IMR-90 (cell line): Measurements from ENCODE around the gene SLC23A2. TPM values are rescaled to one million over a fixed set of nuclear protein-coding genes. Genes with fewer than 3 reads are reported as not detected.

Experiments used
- ATAC-seq: fragments of 200-7000 bp; cut with Tn5 transposase; 2 replicates; pipeline ENCODE4 v1.9.1; 2020; ENCODE audit warnings: low read depth, mild to moderate bottlenecking, moderate library complexity
- BruUV-seq: library from RNA; stranded (reverse); fragments of 400-500 nt; replicated peaks from 2 replicates; lab custom pipeline; 2021; lab: Mats Ljungman, UMichigan
- CTCF ChIA-PET: fragments of 300-600 bp; formaldehyde crosslinking; extraction: SDS; loops from one replicate; lab custom pipeline; 2021; ENCODE audit warnings: antibody characterized with exemption; lab: Yijun Ruan, JAX
- POLR2A ChIA-PET: fragments of 300-600 bp; sonication (Branson Sonifier 250); formaldehyde crosslinking; loops from one replicate; lab custom pipeline; 2022; ENCODE audit warnings: antibody characterized with exemption; ENCODE audit not compliant: unreplicated experiment; lab: Charles Lee
- DNase-seq: peaks from one replicate; pipeline ENCODE4 v3.0.0; 2013
- H2AFZ ChIP-seq: replicated peaks from 2 replicates; pipeline ENCODE3; 2013; ENCODE audit warnings: low read length, mild to moderate bottlenecking; ENCODE audit not compliant: poor library complexity
- H2AK5ac ChIP-seq: 2 replicates; pipeline ENCODE4 v1.6.1; 2013; ENCODE audit warnings: low read depth, low read length, inconsistent platforms
- H2AK9ac ChIP-seq: replicated peaks from 2 replicates; pipeline ENCODE3; 2013; ENCODE audit warnings: mild to moderate bottlenecking, low read depth, low read length, moderate library complexity; ENCODE audit not compliant: poor library complexity
- H2BK120ac ChIP-seq: 2 replicates; pipeline ENCODE4 v1.6.1; 2013; ENCODE audit warnings: low read depth, low read length, inconsistent platforms
- H2BK15ac ChIP-seq: 3 replicates; pipeline ENCODE4 v1.6.1; 2013; ENCODE audit warnings: low read depth, low read length, inconsistent platforms
- H2BK20ac ChIP-seq: 2 replicates; pipeline ENCODE4 v1.6.1; 2013; ENCODE audit warnings: low read depth, mild to moderate bottlenecking, inconsistent platforms, low read length, moderate library complexity
- H2BK5ac ChIP-seq: 2 replicates; pipeline ENCODE4 v1.6.1; 2013; ENCODE audit warnings: mild to moderate bottlenecking, low read depth, low read length, inconsistent platforms; ENCODE audit not compliant: poor library complexity, severe bottlenecking
- H3K14ac ChIP-seq: replicated peaks from 2 replicates; pipeline ENCODE4 v1.6.1; 2013; ENCODE audit warnings: low read depth, low read length, inconsistent platforms
- H3K18ac ChIP-seq: 2 replicates; pipeline ENCODE4 v1.6.1; 2013; ENCODE audit warnings: low read depth, low read length, control low read depth
- H3K23ac ChIP-seq: 2 replicates; pipeline ENCODE4 v1.6.1; 2013; ENCODE audit warnings: low read depth, low read length, inconsistent platforms
- H3K27ac ChIP-seq: 2 replicates; pipeline ENCODE4 v1.5.1; 2013; ENCODE audit warnings: mild to moderate bottlenecking, control low read depth, low read length; ENCODE audit not compliant: insufficient read depth
- H3K27me3 ChIP-seq: 2 replicates; pipeline ENCODE4 v1.6.1; 2013; ENCODE audit warnings: low read length; ENCODE audit not compliant: control insufficient read depth, insufficient read depth
- H3K36me3 ChIP-seq: 2 replicates; pipeline ENCODE4 v1.6.1; 2013; ENCODE audit warnings: low read length, mixed read lengths; ENCODE audit not compliant: control insufficient read depth, insufficient read depth
- H3K4ac ChIP-seq: 2 replicates; pipeline ENCODE4 v1.6.1; 2013; ENCODE audit warnings: low read depth, low read length, inconsistent platforms
- H3K4me1 ChIP-seq: 2 replicates; pipeline ENCODE4 v1.6.1; 2013; ENCODE audit warnings: low read length, mixed read lengths; ENCODE audit not compliant: control insufficient read depth, insufficient read depth
- H3K4me2 ChIP-seq: 2 replicates; pipeline ENCODE4 v1.6.1; 2013; ENCODE audit warnings: low read depth, mild to moderate bottlenecking, control low read depth, low read length, moderate library complexity
- H3K4me3 ChIP-seq: 2 replicates; pipeline ENCODE4 v1.5.1; 2013; ENCODE audit warnings: low read depth, mild to moderate bottlenecking, control low read depth, low read length, moderate library complexity; ENCODE audit not compliant: insufficient read depth
- H3K56ac ChIP-seq: 2 replicates; pipeline ENCODE4 v1.6.1; 2013; ENCODE audit warnings: low read length, inconsistent platforms; ENCODE audit not compliant: insufficient read depth; ENCODE audit errors: extremely low read depth
- H3K79me1 ChIP-seq, 2 experiments: 2 replicates each; pipeline ENCODE4 v1.6.1; 2013; ENCODE audit warnings: low read length in 2 of 2, inconsistent platforms in 1 of 2, low read depth in 1 of 2
- H3K9ac ChIP-seq: 2 replicates; pipeline ENCODE4 v1.6.1; 2013; ENCODE audit warnings: low read depth, low read length, control low read depth
- H3K9me1 ChIP-seq: 2 replicates; pipeline ENCODE4 v1.6.1; 2013; ENCODE audit warnings: low read length, inconsistent platforms; ENCODE audit not compliant: insufficient read depth
- H3K9me3 ChIP-seq: 2 replicates; pipeline ENCODE4 v1.6.1; 2013; ENCODE audit warnings: low read length; ENCODE audit not compliant: control insufficient read depth, insufficient read depth
- H4K20me1 ChIP-seq: 2 replicates; pipeline ENCODE4 v1.6.1; 2013; ENCODE audit warnings: low read length, inconsistent platforms; ENCODE audit not compliant: insufficient read depth
- H4K5ac ChIP-seq: 2 replicates; pipeline ENCODE4 v1.6.1; 2013; ENCODE audit warnings: mild to moderate bottlenecking, low read depth, low read length, control low read depth
- H4K8ac ChIP-seq, 2 experiments: 2 replicates each; pipeline ENCODE4 v1.6.1; 2013; ENCODE audit warnings: low read depth in 2 of 2, low read length in 2 of 2, control low read depth in 1 of 2, inconsistent platforms in 1 of 2
- H4K91ac ChIP-seq: 2 replicates; pipeline ENCODE4 v1.6.1; 2013; ENCODE audit warnings: low read depth, low read length, inconsistent platforms; ENCODE audit not compliant: insufficient read depth
- BHLHE40 ChIP-seq: fragments of 150-350 bp; IDR thresholded peaks from 2 replicates; pipeline ENCODE4 v1.6.1; 2016; ENCODE audit warnings: mild to moderate bottlenecking, low read depth, low read length
- CEBPB ChIP-seq: IDR thresholded peaks from 2 replicates; pipeline ENCODE4 v1.6.1; 2012; ENCODE audit warnings: low read depth, low read length, improper control_type of control experiment
- CHD1 ChIP-seq: IDR thresholded peaks from 2 replicates; pipeline ENCODE4 v1.6.1; 2012; ENCODE audit warnings: low read depth, low read length, improper control_type of control experiment
- CTCF ChIP-seq: conservative IDR thresholded peaks from 2 replicates; pipeline ENCODE4 v1.5.1; 2012; ENCODE audit warnings: mild to moderate bottlenecking, low read depth, low read length, improper control_type of control experiment
- ELK1 ChIP-seq: fragments of 150-350 bp; IDR thresholded peaks from 2 replicates; pipeline ENCODE4 v1.6.1; 2016; ENCODE audit warnings: low read depth, mild to moderate bottlenecking, low read length, moderate library complexity, borderline replicate concordance
- FOS ChIP-seq: fragments of 150-350 bp; IDR thresholded peaks from 2 replicates; pipeline ENCODE4 v1.6.1; 2016; ENCODE audit warnings: low read depth, low read length
- MAFK ChIP-seq: IDR thresholded peaks from 2 replicates; pipeline ENCODE4 v1.6.1; 2012; ENCODE audit warnings: low read depth, low read length, improper control_type of control experiment
- MAZ ChIP-seq: IDR thresholded peaks from 2 replicates; pipeline ENCODE4 v1.6.1; 2012; ENCODE audit warnings: low read depth, mild to moderate bottlenecking, low read length, improper control_type of control experiment, moderate library complexity, borderline replicate concordance
- MXI1 ChIP-seq: IDR thresholded peaks from 2 replicates; pipeline ENCODE4 v1.6.1; 2012; ENCODE audit warnings: low read depth, mild to moderate bottlenecking, low read length, moderate library complexity, borderline replicate concordance
- NFE2L2 ChIP-seq: fragments of 150-350 bp; IDR thresholded peaks from 2 replicates; pipeline ENCODE4 v1.6.1; 2016; ENCODE audit warnings: low read depth, mild to moderate bottlenecking, low read length
- POLR2A ChIP-seq: IDR thresholded peaks from 2 replicates; pipeline ENCODE4 v1.6.1; 2012; ENCODE audit warnings: mild to moderate bottlenecking, low read depth, low read length
- RAD21 ChIP-seq: IDR thresholded peaks from 2 replicates; pipeline ENCODE4 v1.6.1; 2012; ENCODE audit warnings: low read length, improper control_type of control experiment
- RCOR1 ChIP-seq: IDR thresholded peaks from 2 replicates; pipeline ENCODE4 v1.6.1; 2012; ENCODE audit warnings: mild to moderate bottlenecking, low read length, improper control_type of control experiment; ENCODE audit not compliant: insufficient replicate concordance
- RFX5 ChIP-seq: IDR thresholded peaks from 2 replicates; pipeline ENCODE4 v1.8.0; 2012; ENCODE audit warnings: low read depth, mild to moderate bottlenecking, low read length, moderate library complexity
- SMC3 ChIP-seq: fragments of 150-350 bp; IDR thresholded peaks from 2 replicates; pipeline ENCODE4 v1.6.1; 2016; ENCODE audit warnings: low read depth, mild to moderate bottlenecking, antibody characterized with exemption, low read length, moderate library complexity
- USF2 ChIP-seq: fragments of 150-350 bp; IDR thresholded peaks from 2 replicates; pipeline ENCODE4 v1.6.1; 2017; ENCODE audit warnings: mild to moderate bottlenecking, antibody characterized with exemption, low read length, low read depth
- WGBS, 2 experiments: methylation state at CpG; one replicate each; pipeline versions ENCODE4 v1.1.5 to v1.1.7; 2013; ENCODE audit warnings: missing lambda C conversion rate in 2 of 2; ENCODE audit not compliant: insufficient read length in 1 of 2; ENCODE audit errors: extremely low coverage in 2 of 2; 5-methylcytosine and 5-hydroxymethylcytosine counted together
- dilution Hi-C: fragments of 300-500 bp; cut with HindIII; formaldehyde crosslinking; loops from one replicate; pipeline ENCODE4 v1.14.3; 2018; ENCODE audit warnings: low sequenced_read_pairs; ENCODE audit not compliant: unreplicated experiment
- in situ Hi-C: fragments of 300-500 bp; cut with MboI; formaldehyde crosslinking; loops from 3 replicates; pipeline ENCODE4 v1.14.3; 2019; ENCODE audit warnings: low sequenced_read_pairs, inconsistent platforms, mixed read lengths
- intact Hi-C: fragments of 100-400 bp; cut with micrococcal nuclease; formaldehyde crosslinking; loops from 2 replicates; pipeline ENCODE4 v1.10.0; 2022
- polyA plus RNA-seq, 3 experiments: library from polyadenylated mRNA; depleted of rRNA; stranded (reverse); fragments of >200 nt; gene quantifications; 2 replicates each; pipeline ENCODE4 v1.2.3, GENCODE V29; 2012; ENCODE audit warnings: low replicate concordance in 1 of 3
- total RNA-seq: library from RNA; depleted of rRNA; stranded (reverse); fragments of >200 nt; gene quantifications from 2 replicates; pipeline ENCODE4 v1.2.3, GENCODE V29; 2012

The SLC23A2 gene
- total and polyA plus RNA-seq, 2 of the 4 experiments (the other 2 are of a cell fraction) = 10.2 to 14.4 TPM

GRCh38 chr20:4883546-4883945 lies 117.8 kb downstream of the SLC23A2 start:
- ChIA-PET POLR2A (no interaction called here), CTCF (interaction anchor here (0.6 kb wide), 1 partner anchor 914 kb away, joined by 4 read pairs; no protein-coding TSS in a partner anchor)
- H2BK120ac ChIP-seq = no peak overlapping the region
- intact Hi-C loops (no loop called here), in situ Hi-C loops (no loop called here), dilution Hi-C loops (no loop called here)
- TF ChIP-seq ELK1 (no peak), CHD1 (no peak), RFX5 (no peak), MAZ (no peak), POLR2A (no peak), MAFK (no peak), SMC3 (no peak), CTCF (no peak), RCOR1 (no peak), RAD21 (no peak), NFE2L2 (no peak), BHLHE40 (no peak), MXI1 (no peak), FOS (no peak), CEBPB (no peak), USF2 (no peak)
- 91% methylated on average over 7 of the region's 7 CpGs; no CpG with 5 or more reads in 1 of the 2 experiments for WGBS, 2 experiments
- peaks cover 8% of the 10 kb centered on the region; the same call in 1 of the 2 replicates for H3K9me1 ChIP-seq
- no peak overlapping the region for H4K8ac ChIP-seq
- H3K56ac ChIP-seq = no peak overlapping the region
- H3K4me1 ChIP-seq = peaks cover 1% of the 10 kb centered on the region; the same call in 1 of the 2 replicates
- no peaks in the 10 kb centered on the region for H3K9me3 ChIP-seq
- no peak overlapping the region for H3K4me3 ChIP-seq
- H3K27ac ChIP-seq = no peak overlapping the region
- no peak overlapping the region for H2AFZ ChIP-seq
- no peak overlapping the region for H2BK20ac ChIP-seq
- H3K14ac ChIP-seq = no peak overlapping the region
- no peak overlapping the region for H2BK5ac ChIP-seq
- H3K9ac ChIP-seq = no peak overlapping the region
- no peaks in the 10 kb centered on the region for H3K27me3 ChIP-seq
- no peaks in the 10 kb centered on the region for H4K20me1 ChIP-seq
- no peak overlapping the region for H3K4ac ChIP-seq
- H3K79me1 ChIP-seq = no peaks in the 10 kb centered on the region
- H2AK9ac ChIP-seq = no peak overlapping the region
- no peak overlapping the region for H3K18ac ChIP-seq
- no peak overlapping the region for H3K4me2 ChIP-seq
- no TSS peak for BruUV-seq
- H4K5ac ChIP-seq = no peak overlapping the region
- H3K23ac ChIP-seq = no peak overlapping the region
- peaks cover 15% of the 10 kb centered on the region for H3K36me3 ChIP-seq
- H2AK5ac ChIP-seq = no peak overlapping the region
- H2BK15ac ChIP-seq = no peak overlapping the region
- no peak for DNase-seq
- H4K91ac ChIP-seq = no peak overlapping the region
- ATAC-seq = no peak
